ENCODE results near the gene CGB5.

DNA sequence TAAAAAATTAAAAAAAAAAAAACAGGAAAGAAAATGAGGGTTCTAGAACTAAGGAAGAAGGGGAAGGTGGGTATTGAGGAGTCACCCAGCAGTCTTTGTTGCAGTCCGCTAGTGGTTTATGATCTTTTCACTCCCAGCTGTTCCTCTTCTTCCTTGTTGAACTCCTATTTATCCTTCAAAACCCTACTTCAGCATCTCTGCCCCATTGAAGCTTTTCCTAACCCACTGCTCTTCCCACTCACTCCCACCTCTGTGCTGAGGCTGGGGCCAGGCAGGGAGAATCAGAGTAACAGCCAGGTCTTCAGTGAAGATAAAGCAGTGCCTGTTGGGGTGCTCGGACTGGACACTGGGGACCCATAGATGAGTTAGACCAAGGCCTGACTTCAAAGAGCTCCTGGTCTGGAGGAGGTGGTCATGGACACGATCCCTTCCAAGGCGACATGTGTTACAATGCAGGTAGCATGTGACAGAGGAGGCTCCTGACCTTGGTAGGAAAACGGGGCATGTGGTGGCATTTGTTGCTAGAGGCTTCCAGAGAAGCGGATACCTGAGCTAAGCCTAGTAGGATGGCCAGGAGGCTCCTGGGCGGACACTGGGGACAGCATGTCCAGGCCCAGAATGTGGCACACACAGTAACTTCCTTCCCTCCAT, 38.6 kb upstream of the CGB5 start:
- TF ChIP-seq, protein P1, sequence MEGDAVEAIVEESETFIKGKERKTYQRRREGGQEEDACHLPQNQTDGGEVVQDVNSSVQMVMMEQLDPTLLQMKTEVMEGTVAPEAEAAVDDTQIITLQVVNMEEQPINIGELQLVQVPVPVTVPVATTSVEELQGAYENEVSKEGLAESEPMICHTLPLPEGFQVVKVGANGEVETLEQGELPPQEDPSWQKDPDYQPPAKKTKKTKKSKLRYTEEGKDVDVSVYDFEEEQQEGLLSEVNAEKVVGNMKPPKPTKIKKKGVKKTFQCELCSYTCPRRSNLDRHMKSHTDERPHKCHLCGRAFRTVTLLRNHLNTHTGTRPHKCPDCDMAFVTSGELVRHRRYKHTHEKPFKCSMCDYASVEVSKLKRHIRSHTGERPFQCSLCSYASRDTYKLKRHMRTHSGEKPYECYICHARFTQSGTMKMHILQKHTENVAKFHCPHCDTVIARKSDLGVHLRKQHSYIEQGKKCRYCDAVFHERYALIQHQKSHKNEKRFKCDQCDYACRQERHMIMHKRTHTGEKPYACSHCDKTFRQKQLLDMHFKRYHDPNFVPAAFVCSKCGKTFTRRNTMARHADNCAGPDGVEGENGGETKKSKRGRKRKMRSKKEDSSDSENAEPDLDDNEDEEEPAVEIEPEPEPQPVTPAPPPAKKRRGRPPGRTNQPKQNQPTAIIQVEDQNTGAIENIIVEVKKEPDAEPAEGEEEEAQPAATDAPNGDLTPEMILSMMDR (IDR thresholded peaks at IDR 0.05 in 4 of 5, conservative IDR thresholded peaks at IDR 0.05 in 1 of 5): no peak
- TF ChIP-seq POLR2A (IDR thresholded peaks at IDR 0.05): no peak
